Activated B cell treated with CpG ODN at 0.5 μM for 24 hours (primary cell): ENCODE measurements around the gene ZNF146. TPM values are rescaled to one million over a fixed set of nuclear protein-coding genes. Genes with fewer than 3 reads are reported as not detected.

Experiments
- ATAC-seq: fragments of 200-7000 bp; cut with Tn5 transposase; one replicate; pipeline ENCODE4 v1.10.0; 2021; ENCODE audit warnings: low read depth, mild to moderate bottlenecking, moderate library complexity
- CTCF ChIA-PET: fragments of 350-600 bp; sonication (Branson Sonifier 250); formaldehyde crosslinking; loops from one replicate; lab custom pipeline; 2021; ENCODE audit warnings: antibody characterized with exemption; lab: Charles Lee
- POLR2A ChIA-PET: fragments of 350-600 bp; sonication (Branson Sonifier 250); formaldehyde crosslinking; loops from one replicate; lab custom pipeline; 2021; ENCODE audit warnings: antibody characterized with exemption; lab: Charles Lee
- DNase-seq: peaks from one replicate; pipeline ENCODE4 v3.0.0; 2022
- H3K27ac Mint-ChIP-seq: one replicate; pipeline ENCODE4 v1.8.0; 2020; ENCODE audit warnings: mixed read lengths
- H3K27me3 Mint-ChIP-seq: one replicate; pipeline ENCODE4 v1.8.0; 2021; ENCODE audit warnings: mixed read lengths
- H3K36me3 Mint-ChIP-seq: one replicate; pipeline ENCODE4 v1.8.0; 2021; ENCODE audit warnings: low read depth, mixed read lengths
- H3K4me1 Mint-ChIP-seq: one replicate; pipeline ENCODE4 v1.8.0; 2021; ENCODE audit warnings: mixed read lengths
- H3K4me3 Mint-ChIP-seq: one replicate; pipeline ENCODE4 v1.8.0; 2020; ENCODE audit warnings: mild to moderate bottlenecking, mixed read lengths
- H3K9me3 Mint-ChIP-seq: one replicate; pipeline ENCODE4 v1.8.0; 2020; ENCODE audit warnings: mixed read lengths
- CTCF ChIP-seq: fragments of 200-600 bp; IDR thresholded peaks from one replicate; pipeline ENCODE4 v1.8.0; 2022; ENCODE audit warnings: antibody characterized with exemption, mild to moderate bottlenecking
- intact Hi-C: fragments of 100-400 bp; cut with micrococcal nuclease; formaldehyde crosslinking; loops from one replicate; pipeline ENCODE4 v1.15.1; 2024
- total RNA-seq: library from RNA; stranded (reverse); gene quantifications from 2 replicates; pipeline ENCODE4 v1.2.3, GENCODE V29; 2022

ZNF146 gene
- total RNA-seq, 1 donor from 2014 or later = 63.2 TPM

GRCh38 chr19:36201684-36202083, 13.2 kb upstream of the ZNF146 start:
- DNase-seq (no peak), ATAC-seq (no peak)
- Mint-ChIP-seq H3K27ac (no peak overlapping the region), H3K27me3 (no peaks in the 10 kb centered on the region), H3K4me3 (no peak overlapping the region), H3K9me3 (no peaks in the 10 kb centered on the region), H3K4me1 (peaks cover 3% of the 10 kb centered on the region), H3K36me3 (peaks cover 9% of the 10 kb centered on the region)
- intact Hi-C loops = no loop called here
- ChIA-PET POLR2A (no interaction called here), CTCF (no interaction called here)
- TF ChIP-seq CTCF = no peak

GRCh38 chr19:36203293-36203692, 11.6 kb upstream of the ZNF146 start:
- no peak overlapping the region for H3K4me3 Mint-ChIP-seq
- TF ChIP-seq CTCF = no peak
- H3K27me3 Mint-ChIP-seq = no peaks in the 10 kb centered on the region
- ATAC-seq (no peak), DNase-seq (no peak)
- no peak overlapping the region for H3K27ac Mint-ChIP-seq
- no peaks in the 10 kb centered on the region for H3K9me3 Mint-ChIP-seq
- CTCF ChIA-PET = no interaction called here
- H3K36me3 Mint-ChIP-seq = peaks cover 9% of the 10 kb centered on the region
- intact Hi-C loops = no loop called here
- POLR2A ChIA-PET = interaction anchor here (0.6 to 1.4 kb wide), 3 partner anchors 8 to 149 kb away, joined by 3 to 4 read pairs (median 4); partner anchors contain the start of genes THAP8, ZNF146 and ZNF565
- peaks cover 15% of the 10 kb centered on the region for H3K4me1 Mint-ChIP-seq

- CTCF ChIA-PET = no interaction called here
- no peaks in the 10 kb centered on the region for H3K27me3 Mint-ChIP-seq
These were observed 7.2 kb upstream of the ZNF146 start for GRCh38 chr19:36207605-36208252.

GRCh38 chr19:36209372-36209771, 5.5 kb upstream of the ZNF146 start:
- no peak overlapping the region for H3K27ac Mint-ChIP-seq
- POLR2A ChIA-PET = interaction anchor here (0.7 kb wide), 1 partner anchor 211 kb away, joined by 5 read pairs; no protein-coding TSS in a partner anchor
- intact Hi-C loops = no loop called here
- no peak overlapping the region for H3K4me3 Mint-ChIP-seq
- ATAC-seq (no peak), DNase-seq (no peak)
- CTCF ChIA-PET = no interaction called here
- H3K36me3 Mint-ChIP-seq = peaks cover 6% of the 10 kb centered on the region
- no peaks in the 10 kb centered on the region for H3K9me3 Mint-ChIP-seq
- TF ChIP-seq CTCF = no peak
- H3K4me1 Mint-ChIP-seq = peaks cover 17% of the 10 kb centered on the region
- no peaks in the 10 kb centered on the region for H3K27me3 Mint-ChIP-seq

More at GRCh38 chr19:36207605-36208252, 7.2 kb upstream of the ZNF146 start:
- ATAC-seq (peak; percentile 88), DNase-seq (no peak)
- Mint-ChIP-seq H3K4me1 (peaks cover 17% of the 10 kb centered on the region), H3K9me3 (no peaks in the 10 kb centered on the region), H3K36me3 (peaks cover 6% of the 10 kb centered on the region), H3K4me3 (no peak overlapping the region), H3K27ac (peak overlapping the region; percentile 71)
- TF ChIP-seq CTCF = no peak
- POLR2A ChIA-PET = interaction anchor here (0.6 to 1.2 kb wide), 8 partner anchors 10 to 1572 kb away, joined by 3 to 9 read pairs (median 3); partner anchors contain the start of genes ZNF566, ZNF573 and ZNF585A
- intact Hi-C loops = no loop called here

GRCh38 chr19:36210497-36210896, 4.4 kb upstream of the ZNF146 start:
- ChIA-PET POLR2A (interaction anchor here (0.7 kb wide), 1 partner anchor 12 kb away, joined by 9 read pairs; no protein-coding TSS in a partner anchor), CTCF (no interaction called here)
- DNase-seq = no peak
- Mint-ChIP-seq H3K27ac (no peak overlapping the region), H3K36me3 (peaks cover 4% of the 10 kb centered on the region), H3K27me3 (no peaks in the 10 kb centered on the region), H3K9me3 (no peaks in the 10 kb centered on the region), H3K4me3 (no peak overlapping the region), H3K4me1 (peaks cover 17% of the 10 kb centered on the region)
- no peak for ATAC-seq
- intact Hi-C loops = loop anchor here (10.0 kb wide), 2 partner anchors 1004 to 1384 kb away; partner anchors contain the start of genes ZNF383, ZNF540, ZNF571 and ZNF585B
- no peak for TF ChIP-seq CTCF
